HG03354 (cell line): ENCODE results near the gene TYK2.
A peak's percentile ranks its signal among the peaks of the same experiment; 100 is the strongest.
"Not testable (repeated sequence)": the region's sequence is repeated elsewhere in the genome, so short reads cannot be mapped to it uniquely, and the experiment has no call there.

Source experiments
- ATAC-seq: cut with Tn5 transposase; IDR thresholded peaks from one replicate; pipeline ENCODE4 v1.9.1; 2021; ENCODE audit warnings: mild to moderate bottlenecking; ENCODE audit not compliant: unreplicated experiment, poor library complexity, severe bottlenecking

The TYK2 gene

GRCh38 chr19:10339380-10339960, 40.9 kb downstream of the TYK2 start, which contains the start of gene ICAM3:
Gene ICAM3 (minus strand): TSS chr19:10339624. CDS start chr19:10339614, 10 bp downstream.
- peak; percentile 78 for ATAC-seq

- ATAC-seq: no peak
Observed at GRCh38 chr19:10338940-10339339, 41.4 kb downstream of the TYK2 start.

GRCh38 chr19:10336725-10337124, 43.6 kb downstream of the TYK2 start:
- not testable (repeated sequence) for ATAC-seq

- no peak for ATAC-seq
Observed at GRCh38 chr19:10335352-10335985, 44.9 kb downstream of the TYK2 start.

GRCh38 chr19:10334588-10335351, 45.6 kb downstream of the TYK2 start:
- ATAC-seq: no peak

GRCh38 chr19:10333758-10334587, 46.4 kb downstream of the TYK2 start:
- no peak for ATAC-seq

GRCh38 chr19:10332965-10333757, 47.2 kb downstream of the TYK2 start, which contains the start of gene RAVER1:
Gene RAVER1 (minus strand): TSS chr19:10333529. CDS start chr19:10333507, 22 bp downstream.
- ATAC-seq: peak; percentile 84

GRCh38 chr19:10332158-10332964, 48.0 kb downstream of the TYK2 start:
- ATAC-seq: no peak

GRCh38 chr19:10329555-10329954, 50.8 kb downstream of the TYK2 start:
- no peak for ATAC-seq

GRCh38 chr19:10328558-10329429, 51.6 kb downstream of the TYK2 start:
- no peak for ATAC-seq

GRCh38 chr19:10327793-10328192, 52.6 kb downstream of the TYK2 start:
- ATAC-seq: no peak

- no peak for ATAC-seq
Observed at GRCh38 chr19:10325732-10326131, 54.6 kb downstream of the TYK2 start.

- ATAC-seq: no peak
Observed at GRCh38 chr19:10321874-10322835, 58.2 kb downstream of the TYK2 start.

- ATAC-seq: no peak
Observed at GRCh38 chr19:10321417-10321797, 59.0 kb downstream of the TYK2 start.

- no peak for ATAC-seq
Observed at GRCh38 chr19:10320602-10321416, 59.6 kb downstream of the TYK2 start.
